Stimulated activated CD8-positive, alpha-beta memory T cell treated with anti-CD3 and anti-CD28 coated beads, Interleukin-15, amount 100 ng/mL, for 24 hours (primary cell): ENCODE results near the gene CD6.

Experiments used
- DNase-seq: peaks from one replicate; pipeline ENCODE4 v3.0.0-alpha.2; 2020; ENCODE audit warnings: low read depth

CD6 gene

DNA sequence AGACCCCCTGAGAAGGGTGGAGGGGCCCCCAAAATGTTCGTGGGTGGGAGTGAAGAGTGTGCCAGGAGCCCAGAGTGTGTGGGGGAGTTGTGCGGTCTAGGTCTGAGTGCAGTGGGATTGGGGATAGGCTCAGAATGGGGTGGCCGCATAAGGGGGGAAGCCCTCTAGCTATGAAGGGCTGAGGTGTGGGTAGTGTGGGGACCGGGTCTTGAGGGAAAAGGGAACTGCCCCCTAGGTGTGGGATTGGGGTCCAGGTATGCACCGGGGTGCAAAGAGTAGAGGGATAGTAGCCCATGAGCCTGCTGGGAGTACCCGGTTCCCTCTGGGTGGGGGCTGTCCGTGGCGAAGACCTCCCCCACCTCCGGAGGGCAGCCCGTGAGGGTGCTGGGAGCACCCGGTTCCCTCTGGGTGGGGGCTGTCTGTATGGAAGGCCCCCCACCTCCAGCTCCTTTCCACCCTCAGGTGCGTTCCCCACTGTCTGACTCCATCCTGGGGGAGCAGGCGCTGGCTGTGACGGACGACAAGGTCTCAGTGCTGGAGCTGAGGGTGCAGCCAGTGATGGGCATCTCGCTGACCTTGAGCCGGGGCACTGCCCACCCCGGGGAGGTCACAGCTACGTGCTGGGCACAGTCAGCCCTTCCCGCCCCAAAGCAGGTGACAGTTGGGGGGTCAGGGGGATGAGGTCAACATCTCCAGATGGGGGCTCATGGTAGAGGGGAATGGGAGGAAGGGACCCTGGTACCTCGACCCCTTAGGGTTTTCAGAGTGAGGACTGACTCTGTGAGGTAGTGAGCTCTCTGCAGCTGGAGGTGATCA lies 36.5 kb upstream of the CD6 start:
- DNase-seq: no peak

DNA sequence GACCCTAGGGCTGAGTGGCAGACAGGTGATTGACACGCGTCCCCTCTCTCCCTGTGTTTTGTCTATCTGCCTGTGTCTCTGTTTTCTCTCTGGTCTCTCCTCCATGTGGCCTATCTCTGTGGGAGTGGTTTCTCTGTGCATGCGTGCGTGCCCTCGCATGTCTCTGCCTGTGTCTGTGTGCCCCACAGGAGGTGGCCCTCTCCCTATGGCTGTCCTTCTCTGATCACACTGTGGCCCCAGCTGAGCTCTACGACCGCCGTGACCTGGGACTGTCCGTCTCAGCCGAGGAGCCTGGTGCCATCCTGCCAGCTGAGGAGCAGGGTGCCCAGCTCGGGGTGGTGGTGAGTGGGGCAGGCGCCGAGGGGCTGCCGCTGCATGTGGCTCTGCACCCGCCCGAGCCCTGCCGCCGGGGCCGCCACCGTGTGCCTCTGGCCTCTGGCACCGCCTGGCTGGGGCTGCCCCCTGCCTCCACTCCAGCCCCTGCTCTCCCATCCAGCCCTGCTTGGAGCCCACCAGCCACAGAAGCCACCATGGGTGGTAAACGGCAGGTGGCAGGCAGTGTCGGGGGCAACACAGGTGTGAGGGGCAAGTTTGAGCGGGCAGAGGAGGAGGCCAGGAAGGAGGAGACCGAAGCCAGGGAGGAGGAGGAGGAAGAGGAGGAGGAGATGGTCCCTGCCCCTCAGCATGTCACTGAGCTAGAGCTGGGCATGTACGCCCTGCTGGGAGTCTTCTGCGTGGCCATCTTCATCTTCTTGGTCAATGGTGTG lies 35.6 kb upstream of the CD6 start:
- no peak for DNase-seq

DNA sequence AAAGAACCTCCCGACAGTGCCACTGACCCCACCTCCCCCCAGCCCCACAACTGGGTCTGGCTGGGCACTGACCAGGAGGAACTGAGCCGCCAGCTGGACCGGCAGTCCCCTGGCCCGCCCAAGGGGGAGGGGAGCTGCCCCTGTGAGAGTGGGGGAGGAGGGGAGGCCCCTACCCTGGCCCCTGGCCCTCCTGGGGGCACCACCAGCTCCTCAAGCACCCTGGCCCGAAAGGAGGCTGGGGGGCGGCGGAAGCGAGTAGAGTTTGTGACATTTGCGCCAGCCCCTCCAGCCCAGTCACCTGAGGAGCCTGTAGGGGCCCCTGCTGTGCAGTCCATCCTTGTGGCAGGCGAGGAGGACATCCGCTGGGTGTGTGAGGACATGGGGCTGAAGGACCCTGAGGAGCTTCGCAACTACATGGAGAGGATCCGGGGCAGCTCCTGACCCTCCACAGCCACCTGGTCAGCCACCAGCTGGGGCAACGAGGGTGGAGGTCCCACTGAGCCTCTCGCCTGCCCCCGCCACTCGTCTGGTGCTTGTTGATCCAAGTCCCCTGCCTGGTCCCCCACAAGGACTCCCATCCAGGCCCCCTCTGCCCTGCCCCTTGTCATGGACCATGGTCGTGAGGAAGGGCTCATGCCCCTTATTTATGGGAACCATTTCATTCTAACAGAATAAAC lies 34.9 kb upstream of the CD6 start:
- no peak for DNase-seq

DNA sequence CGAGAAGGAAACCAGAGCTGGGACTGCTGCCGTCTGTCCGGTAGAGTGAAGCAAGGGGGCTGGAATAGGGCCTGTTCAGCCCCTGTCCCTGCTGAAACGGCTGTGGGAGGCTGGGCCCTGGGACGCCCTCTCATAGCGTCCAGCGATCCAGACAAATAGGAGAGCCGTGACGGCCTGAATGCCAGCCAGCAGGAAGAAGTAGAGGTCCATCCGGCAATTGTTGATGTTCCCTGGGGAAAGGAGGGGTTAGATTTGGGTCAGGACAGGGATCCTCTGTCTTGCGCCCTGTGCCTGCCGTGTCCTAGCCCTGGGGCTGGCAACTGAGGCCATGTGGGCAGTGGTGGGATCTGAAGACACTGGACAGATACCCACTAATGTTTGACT lies 34.3 kb upstream of the CD6 start:
- DNase-seq: no peak

DNA sequence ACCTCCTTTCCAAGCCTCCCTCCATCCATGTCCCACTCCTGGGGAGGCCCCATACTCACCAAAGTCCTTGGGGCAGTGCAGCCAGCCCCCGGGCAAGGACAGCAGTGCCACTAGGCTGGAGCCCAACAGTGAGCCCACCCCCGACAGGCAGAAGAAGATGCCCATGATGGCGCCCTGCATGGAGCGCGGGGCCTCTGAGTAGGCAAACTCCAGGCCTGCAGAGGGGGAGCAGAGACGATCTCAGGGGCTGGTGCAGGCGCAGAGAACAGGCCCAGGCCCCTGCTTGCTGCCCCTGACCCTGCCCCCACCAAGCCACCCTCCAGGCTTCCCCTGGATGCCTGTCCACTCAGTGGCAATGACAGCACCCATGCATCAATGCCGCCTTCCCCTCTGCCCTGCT lies 33.7 kb upstream of the CD6 start:
- DNase-seq: no peak

DNA sequence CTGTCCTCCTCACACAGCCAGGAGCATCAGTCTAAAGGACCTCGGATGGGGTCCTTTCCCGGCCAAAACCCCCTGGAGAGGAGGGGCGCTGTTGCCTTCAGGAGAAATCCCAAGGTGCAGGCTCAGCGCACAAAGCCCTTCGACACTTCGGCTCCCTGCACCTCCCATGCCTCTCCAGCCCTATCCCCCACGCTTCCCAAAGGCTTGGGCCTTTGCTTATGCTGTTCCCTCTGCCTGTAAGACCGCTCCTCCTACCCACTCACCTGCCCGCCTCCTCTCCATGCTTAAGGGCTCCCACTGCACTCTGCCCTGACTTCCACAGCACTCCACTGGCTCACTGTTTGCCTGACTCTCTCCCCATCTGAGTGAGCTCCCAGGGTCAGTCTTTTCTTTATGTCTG lies 33.0 kb upstream of the CD6 start:
- DNase-seq: no peak

DNA sequence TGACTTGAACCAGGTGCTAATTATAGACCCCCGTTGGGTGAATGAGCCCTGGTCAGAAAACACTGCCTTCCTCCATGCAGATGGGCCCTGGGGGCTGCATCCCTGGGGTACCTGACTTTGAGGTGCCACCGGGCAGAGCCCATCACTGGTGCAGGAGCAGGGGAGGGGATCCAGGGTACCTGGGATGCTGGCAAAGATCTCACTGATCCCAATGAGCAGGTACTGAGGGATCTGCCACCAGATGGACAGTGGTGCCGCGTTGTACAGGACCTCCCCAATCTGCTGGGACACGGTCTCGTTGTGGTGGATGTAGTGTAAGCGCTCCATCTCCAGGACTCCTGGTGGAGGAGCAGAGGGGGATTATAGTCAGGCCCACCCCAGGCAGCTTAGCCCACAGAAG lies 32.2 kb upstream of the CD6 start:
- DNase-seq: no peak

DNA sequence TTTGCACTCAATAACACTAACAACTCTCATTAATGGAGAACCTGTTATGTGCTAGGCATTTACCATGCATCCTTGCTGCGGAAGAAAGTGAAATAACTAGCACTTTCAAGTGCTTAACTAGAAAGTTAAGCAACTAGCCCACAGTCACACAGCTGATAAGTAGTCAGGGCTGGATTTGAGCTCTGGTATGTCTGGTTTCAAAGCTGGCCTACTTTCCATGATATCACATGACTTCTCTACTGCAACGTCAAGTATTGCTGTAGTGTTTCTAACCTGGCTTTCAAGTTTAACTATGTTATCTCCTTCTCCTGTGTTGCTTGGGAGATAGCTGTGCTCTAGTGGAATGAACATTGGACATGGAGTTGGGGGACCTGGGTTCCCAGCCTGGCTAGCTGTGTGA lies 31.6 kb upstream of the CD6 start:
- DNase-seq: no peak

DNA sequence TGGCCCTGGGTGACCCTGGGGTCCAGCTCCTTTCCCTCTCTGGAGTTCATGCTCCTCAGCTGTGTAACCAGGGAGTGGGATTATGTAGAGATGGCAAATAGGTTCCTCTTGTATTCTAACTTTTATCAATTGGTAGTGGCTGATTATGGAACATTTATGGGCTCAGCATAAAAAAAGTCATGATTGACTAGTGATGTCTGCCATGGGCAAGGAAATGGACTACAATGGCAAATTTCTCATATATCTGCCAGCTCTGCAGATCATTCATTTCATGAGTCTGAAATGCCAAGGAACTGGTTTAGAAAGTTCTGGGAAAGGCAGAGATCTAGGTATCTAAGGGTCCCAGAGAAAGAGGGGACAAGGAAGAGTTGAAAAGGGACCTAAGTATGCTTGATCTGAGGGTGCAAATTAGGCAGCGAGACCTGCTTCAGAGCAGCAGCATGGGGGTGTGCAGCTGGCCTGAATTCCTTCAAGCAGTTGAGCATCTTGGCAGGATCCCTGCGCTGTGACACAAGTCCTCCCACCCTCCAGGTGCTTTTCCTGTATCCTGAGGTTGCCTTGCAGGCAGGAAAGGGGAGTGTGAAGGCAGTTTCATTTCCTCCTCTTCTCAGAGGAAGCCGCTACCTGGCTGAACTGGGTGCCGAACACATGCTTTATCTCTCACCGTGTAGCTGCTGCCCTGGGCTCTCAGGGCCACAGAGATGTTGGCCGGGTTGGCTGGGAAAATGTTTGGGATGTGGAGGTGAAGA lies 29.9 kb upstream of the CD6 start:
- no peak for DNase-seq

DNA sequence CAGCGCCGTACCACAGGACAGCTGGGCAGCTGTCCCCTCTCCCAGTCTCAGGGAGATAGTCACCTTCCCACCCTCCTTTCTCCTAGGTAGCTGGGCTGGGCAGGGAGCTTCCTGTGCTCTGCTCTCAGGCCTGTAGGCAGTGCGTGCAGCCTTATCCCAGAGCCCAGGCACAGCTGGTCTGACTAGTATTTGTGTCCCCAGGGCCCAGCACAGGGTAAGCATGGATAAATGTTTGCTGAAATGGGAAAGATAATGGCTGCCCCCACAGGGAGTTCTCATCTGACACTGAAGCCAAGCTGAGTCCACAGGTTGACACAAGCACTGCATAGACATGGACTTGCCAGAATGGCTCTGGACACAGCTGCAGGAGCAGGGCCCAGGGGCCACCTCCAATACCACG lies 29.3 kb upstream of the CD6 start:
- no peak for DNase-seq

DNA sequence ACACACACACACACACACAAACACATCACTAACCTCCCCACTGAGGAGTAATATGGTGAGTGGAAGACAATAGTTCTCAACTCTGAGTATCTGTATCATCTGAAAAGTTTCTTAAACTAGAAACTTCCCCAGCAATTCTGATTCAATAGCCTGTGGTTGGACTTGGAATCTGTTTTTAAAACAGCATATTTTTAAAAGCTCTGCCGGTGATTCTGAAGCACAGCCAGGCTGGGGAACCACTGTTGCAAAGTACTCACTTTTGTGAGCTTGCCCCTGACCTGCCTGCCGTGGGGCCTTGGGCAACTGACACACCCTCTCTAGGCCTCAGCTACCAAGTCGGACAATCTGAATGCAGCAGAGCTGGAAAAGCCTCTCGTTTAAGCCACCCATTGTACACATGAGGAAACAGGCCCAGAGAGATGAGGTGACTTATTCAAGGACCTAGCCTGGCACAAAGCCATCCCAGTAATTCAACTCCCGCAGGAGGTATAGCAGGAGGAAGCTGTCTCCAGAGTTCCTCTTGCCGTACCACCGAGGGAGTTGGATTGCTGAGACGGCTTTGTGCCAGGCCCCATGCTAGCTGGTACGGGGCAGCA lies 28.4 kb upstream of the CD6 start:
- DNase-seq: no peak

DNA sequence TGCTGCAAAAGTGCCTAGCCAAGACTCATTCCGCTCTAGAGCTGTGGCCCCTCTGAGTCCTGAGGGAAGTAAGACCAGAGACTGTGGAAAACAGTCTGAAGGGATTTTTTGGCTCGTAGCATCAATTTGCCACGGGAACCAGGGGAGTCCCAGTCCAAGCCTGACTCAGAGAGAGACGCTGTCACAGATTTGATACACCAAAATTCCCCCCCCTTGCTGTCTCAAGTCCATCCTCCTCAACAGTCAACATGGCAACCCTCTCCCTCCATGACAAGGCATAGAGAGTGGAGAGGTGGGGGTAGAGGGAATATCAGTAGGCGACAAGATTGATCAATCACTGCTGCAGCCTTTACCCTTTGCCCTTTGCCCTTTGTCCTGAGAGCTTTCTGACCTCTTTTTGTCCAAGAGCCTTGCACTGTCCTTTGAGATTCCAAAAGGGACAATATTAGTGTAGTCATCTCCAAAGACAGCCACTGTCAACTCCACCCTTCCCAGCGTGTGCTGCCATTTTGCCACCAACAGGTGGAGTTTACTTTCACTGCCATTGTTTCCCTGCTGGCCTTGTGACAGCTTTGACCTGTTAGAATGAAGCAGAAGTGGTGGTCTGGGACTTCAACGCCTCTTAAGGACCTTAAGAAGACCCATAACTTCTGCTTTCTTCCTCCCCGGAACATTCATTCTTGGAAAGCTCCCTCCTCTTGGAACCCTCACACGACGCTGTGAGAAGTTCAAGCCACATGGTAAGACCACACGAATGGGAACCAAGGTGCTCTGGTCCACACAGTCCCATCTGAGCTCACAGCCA lies 26.8 kb upstream of the CD6 start:
- DNase-seq: no peak

DNA sequence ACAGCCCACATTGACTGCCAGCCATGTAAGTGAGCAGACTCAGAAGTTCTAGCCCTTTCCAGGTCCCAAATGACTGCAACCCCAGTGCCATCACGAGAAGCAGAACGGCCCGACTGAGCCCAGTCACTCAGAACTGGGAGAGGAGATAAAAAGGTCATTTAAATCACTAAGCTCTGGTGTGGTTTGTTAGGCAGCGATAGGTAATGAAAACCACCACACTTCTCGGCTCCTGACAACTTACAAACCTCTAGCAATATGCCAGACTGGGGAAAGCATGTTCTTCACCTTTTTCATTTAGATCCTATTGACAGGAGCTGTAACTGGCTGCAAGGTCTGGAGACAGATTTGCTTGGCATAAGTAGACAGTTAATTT lies 26.2 kb upstream of the CD6 start:
- no peak for DNase-seq

DNA sequence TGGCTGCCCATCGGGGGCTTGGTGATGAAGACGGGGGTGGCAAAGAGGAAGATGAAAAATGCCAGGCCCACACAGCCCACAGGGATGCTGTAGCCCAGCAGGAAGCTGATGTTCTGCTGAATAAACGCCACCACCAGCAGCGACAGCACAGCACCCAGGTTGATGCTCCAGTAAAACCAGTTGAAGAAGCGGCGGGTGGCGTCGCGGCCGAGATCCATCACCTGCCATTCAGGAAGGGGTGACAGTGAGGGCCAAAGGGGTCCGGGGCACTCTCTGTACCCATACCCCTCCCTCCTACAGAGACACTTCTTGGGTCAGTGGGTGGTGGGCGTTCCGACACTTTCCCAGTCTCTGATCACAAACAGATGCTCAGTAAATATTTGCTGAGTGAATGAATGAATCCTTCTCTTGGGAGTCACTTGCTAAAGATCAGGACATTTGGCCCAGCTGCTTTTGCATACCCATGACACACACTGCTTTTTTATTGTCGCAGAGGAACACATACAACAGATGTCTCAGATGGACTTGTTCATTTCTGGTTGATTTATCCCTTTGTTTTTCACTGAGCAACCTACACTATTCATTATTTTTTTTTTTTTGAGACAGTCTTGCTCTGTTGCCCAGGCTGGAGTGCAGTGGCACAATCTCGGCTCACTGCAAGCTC lies 24.7 kb upstream of the CD6 start:
- no peak for DNase-seq

DNA sequence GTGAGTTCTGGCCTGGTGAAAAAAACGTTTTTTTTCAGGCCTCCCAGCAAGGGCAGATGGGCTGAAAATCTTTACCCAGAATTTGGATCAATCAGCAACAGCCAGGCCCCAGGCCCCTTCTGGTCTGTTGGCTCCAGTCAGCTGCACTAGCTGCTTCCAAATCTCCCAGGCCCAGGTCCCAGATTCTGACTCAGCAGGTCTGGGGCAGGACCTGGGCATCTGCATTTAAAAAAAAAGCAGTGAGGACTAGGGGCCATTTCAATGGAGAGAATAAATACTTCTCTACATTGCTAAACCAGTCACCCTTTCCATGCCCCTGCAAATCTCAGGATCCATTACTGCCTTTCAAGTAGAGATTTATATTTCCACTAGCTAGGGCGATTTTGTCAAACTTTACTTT lies 23.8 kb upstream of the CD6 start:
- DNase-seq: no peak

DNA sequence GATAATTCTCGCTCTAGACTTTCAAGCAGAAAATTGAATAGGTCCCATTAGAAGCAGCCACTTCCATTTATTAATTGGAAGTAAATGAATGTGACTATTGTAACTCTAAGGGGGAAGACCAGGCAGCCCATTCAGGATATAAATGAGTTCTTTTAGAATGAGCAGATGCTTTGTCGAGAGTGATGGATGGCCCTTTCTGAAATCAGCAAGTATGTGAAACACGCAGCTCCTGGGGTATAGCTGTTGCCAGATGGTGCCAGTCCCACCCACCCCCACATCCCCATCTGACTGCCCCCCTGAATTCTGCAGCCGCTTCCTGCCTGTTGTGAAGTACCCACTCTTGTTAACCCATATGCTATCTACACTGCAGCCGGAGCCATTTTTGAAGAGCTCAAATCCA lies 23.2 kb upstream of the CD6 start:
- no peak for DNase-seq

DNA sequence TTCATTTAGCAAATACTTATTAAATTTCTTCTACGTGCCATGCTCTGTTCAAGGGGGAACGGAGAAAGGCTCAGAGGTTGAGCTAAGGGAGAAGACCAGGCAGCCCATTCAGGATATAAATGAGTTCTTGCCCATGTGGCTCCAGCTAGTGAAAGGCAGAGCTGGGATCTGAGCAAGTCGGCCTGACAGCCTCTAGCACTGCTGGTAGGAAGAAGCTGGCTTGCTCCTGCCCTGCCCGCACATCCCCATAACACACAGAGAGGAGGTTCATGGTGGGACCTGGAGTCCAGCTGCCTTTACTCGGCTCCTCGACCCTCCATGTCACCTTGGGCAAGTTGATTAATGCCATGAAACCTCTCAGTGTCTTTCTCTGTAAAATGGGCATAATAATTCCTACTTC lies 21.5 kb upstream of the CD6 start:
- no peak for DNase-seq

DNA sequence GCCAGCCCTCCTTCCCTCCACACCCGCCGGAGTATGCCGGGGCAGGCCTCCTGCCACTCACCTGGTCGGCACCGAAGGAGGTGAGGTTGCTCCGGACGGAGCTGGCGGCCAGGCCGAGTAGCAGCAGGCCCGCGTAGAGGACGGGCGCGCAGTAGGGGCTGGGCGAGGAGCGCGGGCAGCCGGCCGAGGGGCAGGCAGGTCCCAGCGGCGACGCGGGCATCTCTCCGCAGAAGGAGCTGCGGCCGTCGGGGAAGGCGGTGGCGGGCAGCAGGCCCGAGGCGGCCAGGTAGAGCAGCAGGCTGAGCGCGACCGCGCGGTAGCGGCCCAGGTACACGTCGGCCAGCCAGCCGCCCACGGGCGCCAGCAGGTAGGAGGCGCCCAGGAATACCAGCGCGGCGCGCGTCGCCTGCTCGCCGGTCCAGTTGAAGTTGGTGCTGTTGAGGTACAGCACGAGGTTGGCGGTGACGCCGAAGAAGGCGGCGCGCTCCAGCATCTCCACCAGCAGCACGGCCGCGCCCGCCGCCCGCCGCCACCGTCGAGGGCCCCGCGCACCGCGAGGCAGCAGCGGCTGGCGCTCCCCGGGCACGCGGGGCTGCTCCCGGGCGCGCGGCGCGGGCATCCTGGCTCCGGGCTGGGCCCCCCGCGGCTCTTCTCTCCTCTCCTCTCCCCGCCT lies 20.4 kb upstream of the CD6 start:
- no peak for DNase-seq

DNA sequence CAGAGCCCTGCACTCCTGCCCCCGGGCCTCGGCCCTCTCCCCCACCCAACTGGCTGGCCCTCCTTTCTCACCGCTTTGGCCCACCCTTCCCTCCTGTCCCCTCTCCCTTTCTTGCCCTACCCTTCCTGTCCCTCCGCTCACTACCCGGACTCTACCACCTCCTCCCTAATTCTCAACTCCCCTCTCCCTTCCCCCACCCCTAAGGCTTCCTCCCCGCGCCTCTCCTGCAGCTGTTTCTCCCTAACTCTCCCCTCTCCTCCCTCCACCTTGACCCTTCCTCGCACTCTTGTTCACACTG lies 19.9 kb upstream of the CD6 start:
- DNase-seq: no peak
